Right lobe of liver (tissue), 4 donors: ENCODE data around the gene ZBTB3.
A peak's percentile ranks its signal among the peaks of the same experiment; 100 is the strongest.

Experiments
- POLR2A ChIP-seq: fragments of 450-650 bp; IDR thresholded peaks from one replicate; pipeline ENCODE4 v1.6.1; 2017; ENCODE audit warnings: antibody characterized with exemption, mild to moderate bottlenecking
- TF ChIP-seq, protein P1 (sequence below), 4 donors: fragments of 200-600 bp in 3 of 4; fragments of 450-650 bp in 1 of 4; IDR thresholded peaks; one replicate each; pipeline versions ENCODE4 v1.5.1 to v1.8.0; 2016 to 2022; ENCODE audit warnings: antibody characterized with exemption in 4 of 4, mild to moderate bottlenecking in 2 of 4
- donor health status: DM: no; HTN: no; CAD: no.
- donor health status: DM: no; HTN: no; CAD: no.
- donor health status: DM: no; HTN: yes; CAD: no.

DNA sequence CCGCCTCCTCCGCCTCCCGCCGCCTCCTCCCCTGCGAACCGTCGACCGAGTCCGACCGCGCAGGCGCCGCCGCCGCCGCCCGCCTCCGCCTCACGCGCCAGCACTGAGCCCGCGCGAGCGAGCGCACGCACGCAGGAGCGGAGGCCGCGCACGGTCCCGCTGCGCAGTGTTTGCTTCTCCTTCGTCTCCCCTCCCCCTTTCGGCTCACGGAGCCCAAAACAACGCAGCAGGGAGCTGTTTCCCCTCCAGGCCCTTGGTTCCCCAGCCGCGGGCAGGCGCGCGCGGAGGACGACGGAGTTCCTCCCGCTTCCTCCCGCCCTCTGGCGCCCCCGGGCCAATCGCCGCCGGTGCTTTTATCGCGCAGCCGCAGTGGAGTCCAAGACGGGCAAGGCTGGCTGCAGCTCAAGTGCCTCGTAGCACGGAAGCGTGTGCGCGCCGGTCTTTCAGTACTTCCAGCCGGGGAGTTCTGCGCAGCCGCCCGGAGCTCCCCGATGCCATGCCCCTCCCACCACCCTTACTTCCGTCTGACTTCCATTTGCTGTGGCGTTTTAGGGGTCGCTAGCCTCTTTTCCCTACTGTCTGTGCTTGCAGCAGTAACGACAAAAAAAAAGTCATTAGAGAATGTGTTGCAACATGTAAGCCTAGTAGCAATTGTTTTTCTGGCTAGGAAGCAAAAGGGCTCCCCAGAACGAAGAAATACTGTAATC is 26.6 kb downstream of the ZBTB3 start, which contains the start of gene HNRNPUL2:
- TF ChIP-seq, protein P1, sequence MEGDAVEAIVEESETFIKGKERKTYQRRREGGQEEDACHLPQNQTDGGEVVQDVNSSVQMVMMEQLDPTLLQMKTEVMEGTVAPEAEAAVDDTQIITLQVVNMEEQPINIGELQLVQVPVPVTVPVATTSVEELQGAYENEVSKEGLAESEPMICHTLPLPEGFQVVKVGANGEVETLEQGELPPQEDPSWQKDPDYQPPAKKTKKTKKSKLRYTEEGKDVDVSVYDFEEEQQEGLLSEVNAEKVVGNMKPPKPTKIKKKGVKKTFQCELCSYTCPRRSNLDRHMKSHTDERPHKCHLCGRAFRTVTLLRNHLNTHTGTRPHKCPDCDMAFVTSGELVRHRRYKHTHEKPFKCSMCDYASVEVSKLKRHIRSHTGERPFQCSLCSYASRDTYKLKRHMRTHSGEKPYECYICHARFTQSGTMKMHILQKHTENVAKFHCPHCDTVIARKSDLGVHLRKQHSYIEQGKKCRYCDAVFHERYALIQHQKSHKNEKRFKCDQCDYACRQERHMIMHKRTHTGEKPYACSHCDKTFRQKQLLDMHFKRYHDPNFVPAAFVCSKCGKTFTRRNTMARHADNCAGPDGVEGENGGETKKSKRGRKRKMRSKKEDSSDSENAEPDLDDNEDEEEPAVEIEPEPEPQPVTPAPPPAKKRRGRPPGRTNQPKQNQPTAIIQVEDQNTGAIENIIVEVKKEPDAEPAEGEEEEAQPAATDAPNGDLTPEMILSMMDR (IDR thresholded peaks at IDR 0.05), result no peak
- peak; percentile 93 for TF ChIP-seq POLR2A
